Fibroblast of pulmonary artery (primary cell): Measurements from ENCODE around the gene LHFPL6.
A peak's percentile ranks its signal among the peaks of the same experiment; 100 is the strongest.

Source experiments
- DNase-seq: peaks from one replicate; pipeline ENCODE4 v3.0.0-alpha.2; 2010; ENCODE audit warnings: low read depth
- H3K4me3 ChIP-seq: replicated peaks from 2 replicates; pipeline ENCODE4 v1.5.1; 2011; ENCODE audit warnings: low read depth, mild to moderate bottlenecking, control low read depth, low read length, moderate library complexity
- TF ChIP-seq, protein P1 (sequence below): IDR thresholded peaks from 2 replicates; pipeline ENCODE4 v1.5.1; 2011; ENCODE audit warnings: mild to moderate bottlenecking, control low read depth, low read length, inconsistent platforms; ENCODE audit errors: missing control alignments

LHFPL6 gene

DNA sequence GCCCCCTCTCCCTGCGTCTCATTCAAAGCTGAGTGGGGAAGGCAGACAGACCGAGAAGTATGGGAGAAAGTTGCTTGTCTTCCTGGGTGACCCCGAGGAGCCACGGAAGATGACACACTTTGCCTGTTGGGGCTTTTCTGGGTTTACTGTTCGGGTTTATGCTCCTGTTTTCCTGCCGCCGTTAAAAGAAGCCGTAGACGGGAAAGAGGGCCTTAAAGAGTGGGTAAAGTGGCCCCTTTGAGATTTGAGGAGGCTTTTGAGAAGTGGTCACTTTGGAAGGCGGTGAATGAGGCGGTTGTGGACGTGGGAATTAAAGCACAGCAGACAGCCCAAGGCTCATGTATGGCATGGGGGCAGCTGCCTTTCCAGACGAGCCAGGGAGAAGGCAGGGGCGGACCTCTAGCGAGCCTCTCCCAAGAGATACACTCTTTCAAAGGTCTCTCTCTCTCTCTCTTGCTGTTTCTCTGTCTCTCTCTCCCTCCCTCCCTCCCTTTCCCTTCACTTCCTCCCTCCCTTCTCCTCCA lies 493 bp upstream of the LHFPL6 start:
- peak overlapping the region; percentile 90 for H3K4me3 ChIP-seq
- TF ChIP-seq, protein P1, sequence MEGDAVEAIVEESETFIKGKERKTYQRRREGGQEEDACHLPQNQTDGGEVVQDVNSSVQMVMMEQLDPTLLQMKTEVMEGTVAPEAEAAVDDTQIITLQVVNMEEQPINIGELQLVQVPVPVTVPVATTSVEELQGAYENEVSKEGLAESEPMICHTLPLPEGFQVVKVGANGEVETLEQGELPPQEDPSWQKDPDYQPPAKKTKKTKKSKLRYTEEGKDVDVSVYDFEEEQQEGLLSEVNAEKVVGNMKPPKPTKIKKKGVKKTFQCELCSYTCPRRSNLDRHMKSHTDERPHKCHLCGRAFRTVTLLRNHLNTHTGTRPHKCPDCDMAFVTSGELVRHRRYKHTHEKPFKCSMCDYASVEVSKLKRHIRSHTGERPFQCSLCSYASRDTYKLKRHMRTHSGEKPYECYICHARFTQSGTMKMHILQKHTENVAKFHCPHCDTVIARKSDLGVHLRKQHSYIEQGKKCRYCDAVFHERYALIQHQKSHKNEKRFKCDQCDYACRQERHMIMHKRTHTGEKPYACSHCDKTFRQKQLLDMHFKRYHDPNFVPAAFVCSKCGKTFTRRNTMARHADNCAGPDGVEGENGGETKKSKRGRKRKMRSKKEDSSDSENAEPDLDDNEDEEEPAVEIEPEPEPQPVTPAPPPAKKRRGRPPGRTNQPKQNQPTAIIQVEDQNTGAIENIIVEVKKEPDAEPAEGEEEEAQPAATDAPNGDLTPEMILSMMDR, result no peak
- DNase-seq, result peak; percentile 29

DNA sequence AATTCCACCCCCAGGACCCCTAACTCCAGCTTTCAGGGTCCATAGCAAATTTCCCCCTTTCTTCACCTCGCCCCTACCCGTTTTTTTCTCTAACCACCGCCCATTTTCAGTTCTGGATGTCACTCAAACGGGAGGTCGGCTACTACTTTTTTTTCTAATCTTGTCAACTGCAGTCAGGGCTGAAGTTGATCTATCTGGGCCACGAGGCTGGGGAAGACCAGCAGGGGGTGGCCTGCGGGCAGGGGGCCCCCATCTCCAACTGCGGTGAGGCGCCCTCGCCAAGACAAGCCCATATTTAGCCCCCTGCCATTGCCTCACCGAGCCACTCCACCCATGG lies 748 bp downstream of the LHFPL6 start:
- peak overlapping the region; percentile 90 for H3K4me3 ChIP-seq
- no peak for DNase-seq
- TF ChIP-seq, protein P1, result no peak

DNA sequence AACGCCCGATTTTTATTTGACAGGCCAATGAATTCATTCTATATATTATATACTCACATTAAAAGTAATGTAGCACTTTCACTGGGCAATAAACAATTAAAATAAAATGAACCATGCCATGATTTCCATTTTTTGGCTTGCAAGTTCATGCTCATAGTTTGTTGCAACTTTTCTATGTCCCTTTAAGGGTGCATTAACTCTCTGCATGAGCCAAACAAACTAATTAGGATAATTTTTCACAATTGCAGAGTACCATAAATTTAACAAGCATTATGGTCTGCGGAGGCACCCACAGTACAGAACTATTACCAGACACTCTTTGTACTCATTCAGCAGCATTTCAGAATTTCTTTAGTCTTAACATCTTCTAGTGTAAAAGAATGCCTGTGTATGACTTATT lies 1.4 kb downstream of the LHFPL6 start:
- DNase-seq, result no peak
- TF ChIP-seq, protein P1, result no peak
- peak overlapping the region; percentile 90 for H3K4me3 ChIP-seq

DNA sequence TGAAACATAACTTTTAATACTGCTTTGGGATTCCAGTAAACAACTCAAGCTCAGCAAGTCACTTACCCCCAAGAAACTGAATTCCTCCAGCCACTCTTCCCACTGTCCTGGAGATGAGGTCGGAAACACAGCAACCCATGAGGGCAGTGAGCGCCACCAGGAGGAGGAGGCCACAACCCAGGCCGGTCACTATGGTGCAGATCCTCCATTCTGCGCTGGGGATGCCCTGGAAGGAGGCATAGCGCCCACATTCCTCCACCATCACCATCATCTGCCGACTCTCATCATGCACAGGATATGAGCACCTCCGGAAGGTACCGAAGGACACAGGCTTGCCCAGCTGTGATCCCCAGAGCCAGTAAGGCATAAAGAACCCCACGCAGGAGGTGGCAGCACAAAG lies 2.2 kb downstream of the LHFPL6 start:
- H3K4me3 ChIP-seq, result peak overlapping the region; percentile 90
- TF ChIP-seq, protein P1, result peak; percentile 11
- DNase-seq, result peak; percentile 12

DNA sequence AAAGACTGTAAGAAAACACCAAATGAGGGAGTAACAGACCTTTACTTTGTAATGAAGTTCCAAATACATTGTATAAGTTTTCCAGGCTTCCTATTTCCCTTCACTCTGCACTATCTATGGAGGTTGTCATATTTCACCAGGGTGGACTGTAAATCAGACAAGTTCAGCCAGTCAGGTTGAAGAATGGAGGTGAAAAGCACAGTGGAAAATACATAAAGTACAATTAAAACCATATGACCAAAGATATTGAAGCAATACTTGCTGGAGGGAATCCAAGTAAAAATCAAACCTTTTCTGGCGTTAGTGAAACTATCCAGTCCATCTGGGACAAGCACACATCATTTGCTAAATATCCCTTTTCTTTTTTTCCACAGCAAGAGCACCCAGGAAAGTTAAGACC lies 3.2 kb downstream of the LHFPL6 start:
- DNase-seq, result peak; percentile 30
- H3K4me3 ChIP-seq, result peak overlapping the region; percentile 90
- TF ChIP-seq, protein P1, result no peak

DNA sequence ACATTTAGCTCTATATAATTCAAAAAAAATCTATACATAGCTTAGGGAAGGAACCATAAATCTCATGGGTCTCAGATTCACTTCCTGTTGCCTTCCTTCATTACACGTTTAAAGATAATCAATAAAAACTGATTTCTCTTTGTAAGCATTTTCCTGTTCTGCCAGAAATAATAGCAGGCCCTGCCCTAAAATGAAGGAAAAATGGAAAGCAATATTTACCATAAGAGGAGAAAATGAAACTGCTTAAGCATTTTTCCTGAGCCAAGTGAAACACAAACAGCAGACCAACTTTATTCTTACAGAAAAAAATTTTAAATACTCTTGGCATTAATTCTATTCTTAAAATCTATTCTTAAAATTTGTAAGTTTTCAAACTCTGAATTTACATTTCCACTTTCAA lies 4.0 kb downstream of the LHFPL6 start:
- TF ChIP-seq, protein P1, result no peak
- no peak for DNase-seq
- peak overlapping the region; percentile 90 for H3K4me3 ChIP-seq

DNA sequence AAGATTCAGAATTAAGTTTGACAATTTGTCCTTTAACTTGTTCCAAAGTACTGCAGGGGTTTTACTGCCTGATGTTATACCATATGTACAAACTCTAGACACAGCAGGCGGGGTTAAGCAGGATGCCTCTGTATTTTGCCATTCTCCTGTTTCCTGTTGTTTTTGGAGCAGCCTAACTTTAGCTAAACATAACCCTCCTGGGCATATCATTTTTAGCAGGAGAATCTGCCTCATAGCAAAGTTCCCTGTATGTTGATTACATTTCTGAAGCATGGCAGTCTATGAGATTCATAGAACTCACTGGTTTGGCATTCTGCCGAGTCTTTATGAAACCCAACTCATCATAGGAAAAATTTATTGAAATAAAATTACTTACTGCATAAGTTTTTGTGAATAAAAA lies 5.2 kb downstream of the LHFPL6 start:
- peak overlapping the region; percentile 8 for H3K4me3 ChIP-seq
- TF ChIP-seq, protein P1, result no peak
- DNase-seq, result peak; percentile 46
